ENCODE measurements around the gene URB1. TPM values are rescaled to one million over a fixed set of nuclear protein-coding genes. Genes with fewer than 3 reads are reported as not detected.

Gene URB1
- total and polyA plus RNA-seq, 9 of the 15 experiments (the other 6 are each of a cell fraction or from before 2014, with no cell fraction given), result 0.97 to 53.6 (median 21.5) TPM

DNA sequence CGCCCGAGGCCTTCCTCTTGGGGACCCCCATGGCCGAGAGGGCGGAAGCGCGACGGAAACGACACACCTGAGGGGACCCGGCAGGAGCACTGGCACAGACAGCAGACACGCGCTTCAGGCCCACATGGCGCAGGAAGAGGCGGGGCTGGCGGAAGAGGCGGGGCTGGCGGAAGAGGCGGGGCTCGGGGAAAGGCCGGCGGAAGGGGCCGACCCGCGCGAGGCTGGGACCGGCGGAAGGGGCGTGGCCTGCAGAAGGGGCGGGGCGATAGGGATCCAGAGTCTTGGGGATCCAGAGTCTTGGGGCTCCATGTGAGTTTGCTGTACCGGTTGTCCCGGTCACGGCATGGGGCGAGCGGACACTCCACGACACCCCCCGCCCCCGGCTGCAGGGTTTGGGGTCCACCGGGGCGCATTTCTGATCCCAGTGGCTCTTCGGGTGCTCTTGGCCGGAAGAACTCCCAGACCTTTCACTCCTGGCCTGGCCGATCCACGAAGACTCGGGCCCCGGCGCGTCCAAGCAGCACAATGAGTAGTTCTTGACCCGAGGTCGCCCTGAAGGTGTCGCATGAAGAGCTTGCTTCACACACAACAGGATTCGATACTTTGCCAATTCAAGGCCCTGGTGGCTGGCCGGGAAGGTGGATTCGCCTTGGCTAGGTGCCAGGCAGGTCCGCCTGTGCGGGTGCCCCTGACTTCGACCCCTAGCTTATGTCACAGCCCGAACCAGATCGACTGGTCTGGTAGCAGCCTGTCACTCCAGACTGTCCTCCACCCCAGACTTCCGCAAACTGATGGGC lies at the start of gene URB1 (continued):
- TF ChIP-seq, protein P1, sequence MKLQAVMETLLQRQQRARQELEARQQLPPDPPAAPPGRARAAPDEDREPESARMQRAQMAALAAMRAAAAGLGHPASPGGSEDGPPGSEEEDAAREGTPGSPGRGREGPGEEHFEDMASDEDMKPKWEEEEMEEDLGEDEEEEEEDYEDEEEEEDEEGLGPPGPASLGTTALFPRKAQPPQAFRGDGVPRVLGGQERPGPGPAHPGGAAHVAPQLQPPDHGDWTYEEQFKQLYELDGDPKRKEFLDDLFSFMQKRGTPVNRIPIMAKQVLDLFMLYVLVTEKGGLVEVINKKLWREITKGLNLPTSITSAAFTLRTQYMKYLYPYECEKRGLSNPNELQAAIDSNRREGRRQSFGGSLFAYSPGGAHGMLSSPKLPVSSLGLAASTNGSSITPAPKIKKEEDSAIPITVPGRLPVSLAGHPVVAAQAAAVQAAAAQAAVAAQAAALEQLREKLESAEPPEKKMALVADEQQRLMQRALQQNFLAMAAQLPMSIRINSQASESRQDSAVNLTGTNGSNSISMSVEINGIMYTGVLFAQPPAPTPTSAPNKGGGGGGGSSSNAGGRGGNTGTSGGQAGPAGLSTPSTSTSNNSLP (IDR thresholded peaks at IDR 0.05; ENCODE audit: borderline replicate concordance, low read depth, low read length), result no peak
- TF ChIP-seq CBFB (CRISPR knock-in tag; IDR thresholded peaks at IDR 0.05) (peak; percentile 92), RBM39 (optimal IDR thresholded peaks at IDR 0.05; ENCODE audit: low read depth, low read length) (peak; percentile 44), ATF7 (IDR thresholded peaks at IDR 0.05) (peak; percentile 67), SMAD4 (CRISPR knock-in tag; conservative IDR thresholded peaks at IDR 0.05) (peak; percentile 92), STAT5A (IDR thresholded peaks at IDR 0.05; ENCODE audit: borderline replicate concordance, low read length) (no peak; the same call in 1 of the 2 replicates), TBL1XR1 (IDR thresholded peaks at IDR 0.05; ENCODE audit: low read length in 2 of 2) (0 out of 4 replicates have a peak, but pooled peaks of 1 of the 2 experiments have one; percentile 12), CCNT2 (IDR thresholded peaks at IDR 0.05; ENCODE audit: borderline replicate concordance, extremely low read depth, insufficient read length, low read depth, low read length) (peak; percentile 26), MEF2D (tag; conservative IDR thresholded peaks at IDR 0.05; ENCODE audit: low read depth) (0 out of 2 replicates have a peak, but pooled peaks have one; percentile 38), ZNF184 (CRISPR knock-in tag; IDR thresholded peaks at IDR 0.05) (no peak), MYNN (IDR thresholded peaks at IDR 0.05) (no peak), MYNN (CRISPR knock-in tag; IDR thresholded peaks at IDR 0.05) (no peak)
- TF ChIP-seq, protein P2, sequence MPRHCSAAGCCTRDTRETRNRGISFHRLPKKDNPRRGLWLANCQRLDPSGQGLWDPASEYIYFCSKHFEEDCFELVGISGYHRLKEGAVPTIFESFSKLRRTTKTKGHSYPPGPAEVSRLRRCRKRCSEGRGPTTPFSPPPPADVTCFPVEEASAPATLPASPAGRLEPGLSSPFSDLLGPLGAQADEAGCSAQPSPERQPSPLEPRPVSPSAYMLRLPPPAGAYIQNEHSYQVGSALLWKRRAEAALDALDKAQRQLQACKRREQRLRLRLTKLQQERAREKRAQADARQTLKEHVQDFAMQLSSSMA (CRISPR knock-in tag; IDR thresholded peaks at IDR 0.05), result 0 out of 2 replicates have a peak, but pooled peaks have one; percentile 18
- TF ChIP-seq, protein P3, sequence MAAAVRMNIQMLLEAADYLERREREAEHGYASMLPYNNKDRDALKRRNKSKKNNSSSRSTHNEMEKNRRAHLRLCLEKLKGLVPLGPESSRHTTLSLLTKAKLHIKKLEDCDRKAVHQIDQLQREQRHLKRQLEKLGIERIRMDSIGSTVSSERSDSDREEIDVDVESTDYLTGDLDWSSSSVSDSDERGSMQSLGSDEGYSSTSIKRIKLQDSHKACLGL (CRISPR knock-in tag; IDR thresholded peaks at IDR 0.05; ENCODE audit: borderline replicate concordance, poor library complexity, severe bottlenecking), result peak; percentile 98
- TF ChIP-seq, protein P4, sequence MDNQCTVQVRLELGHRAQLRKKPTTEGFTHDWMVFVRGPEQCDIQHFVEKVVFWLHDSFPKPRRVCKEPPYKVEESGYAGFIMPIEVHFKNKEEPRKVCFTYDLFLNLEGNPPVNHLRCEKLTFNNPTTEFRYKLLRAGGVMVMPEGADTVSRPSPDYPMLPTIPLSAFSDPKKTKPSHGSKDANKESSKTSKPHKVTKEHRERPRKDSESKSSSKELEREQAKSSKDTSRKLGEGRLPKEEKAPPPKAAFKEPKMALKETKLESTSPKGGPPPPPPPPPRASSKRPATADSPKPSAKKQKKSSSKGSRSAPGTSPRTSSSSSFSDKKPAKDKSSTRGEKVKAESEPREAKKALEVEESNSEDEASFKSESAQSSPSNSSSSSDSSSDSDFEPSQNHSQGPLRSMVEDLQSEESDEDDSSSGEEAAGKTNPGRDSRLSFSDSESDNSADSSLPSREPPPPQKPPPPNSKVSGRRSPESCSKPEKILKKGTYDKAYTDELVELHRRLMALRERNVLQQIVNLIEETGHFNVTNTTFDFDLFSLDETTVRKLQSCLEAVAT (IDR thresholded peaks at IDR 0.05), result peak in 1 of 2 experiments; percentile 85; a peak in 2 of 4 replicates
